Cardiac septum (tissue), 1 donor: ENCODE measurements around the gene KDM4C. TPM values are rescaled to one million over a fixed set of nuclear protein-coding genes. Genes with fewer than 3 reads are reported as not detected.

Experiments
- DNase-seq: peaks from one replicate; pipeline ENCODE4 v3.0.0-alpha.2; 2020; ENCODE audit warnings: low spot score
- intact Hi-C: fragments of 100-400 bp; cut with DNase I; formaldehyde crosslinking; loops from one replicate; pipeline ENCODE4 v1.14.0; 2022
- total RNA-seq: library from RNA; stranded (reverse); fragmentation: NEBNext Ultra II Directional; extraction: Animal tissue kit (Norgen Biotek cat#: 25700); gene quantifications from one replicate; pipeline ENCODE4 v1.2.1, GENCODE V29; 2021
- donor health status: DM: no; HTN: no; CAD: no.

The KDM4C gene
- total RNA-seq, 1 donor from 2014 or later: 16.8 TPM

DNA sequence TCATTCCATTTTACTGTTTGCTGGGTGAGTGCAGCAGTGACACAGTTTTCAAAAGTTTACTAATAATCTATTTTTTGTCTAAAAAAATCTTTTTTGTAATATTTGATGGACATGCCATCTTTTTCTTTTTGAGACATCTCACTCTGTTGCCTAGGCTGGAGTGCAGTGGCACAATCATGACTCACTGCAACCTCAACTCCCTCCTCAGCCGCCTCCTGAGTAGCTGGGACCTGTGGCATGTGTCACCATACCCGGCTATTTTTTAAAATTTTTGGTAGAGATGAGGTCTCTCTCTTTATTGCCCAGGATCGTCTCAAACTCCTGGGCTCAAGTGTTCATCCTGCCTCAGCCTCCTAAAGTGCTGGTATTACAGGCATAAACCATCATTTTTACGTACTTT, 86.0 kb downstream of the KDM4C start:
- intact Hi-C loops: no loop called here

DNA sequence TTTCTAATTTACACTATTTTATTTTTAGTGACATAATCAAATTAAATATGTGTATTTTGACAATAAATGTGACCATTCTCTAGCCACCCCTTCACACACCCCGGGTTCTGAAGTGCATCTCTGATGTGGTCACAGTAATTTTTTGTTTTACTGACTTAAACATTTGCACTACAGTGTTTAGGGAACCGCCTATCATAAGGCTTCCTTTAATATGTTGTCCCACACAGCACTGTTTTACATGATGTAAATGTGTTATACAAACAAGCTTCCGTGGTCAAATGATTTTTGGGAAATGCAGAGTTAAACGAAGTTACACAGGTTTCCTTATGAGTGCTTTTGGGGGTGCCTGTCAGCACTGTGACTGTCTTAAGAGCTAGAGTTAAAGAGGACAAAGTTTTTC, 86.5 kb downstream of the KDM4C start:
- intact Hi-C loops: no loop called here

More for the DNA sequence above, 86.0 kb downstream of the KDM4C start:
- DNase-seq: no peak

DNA sequence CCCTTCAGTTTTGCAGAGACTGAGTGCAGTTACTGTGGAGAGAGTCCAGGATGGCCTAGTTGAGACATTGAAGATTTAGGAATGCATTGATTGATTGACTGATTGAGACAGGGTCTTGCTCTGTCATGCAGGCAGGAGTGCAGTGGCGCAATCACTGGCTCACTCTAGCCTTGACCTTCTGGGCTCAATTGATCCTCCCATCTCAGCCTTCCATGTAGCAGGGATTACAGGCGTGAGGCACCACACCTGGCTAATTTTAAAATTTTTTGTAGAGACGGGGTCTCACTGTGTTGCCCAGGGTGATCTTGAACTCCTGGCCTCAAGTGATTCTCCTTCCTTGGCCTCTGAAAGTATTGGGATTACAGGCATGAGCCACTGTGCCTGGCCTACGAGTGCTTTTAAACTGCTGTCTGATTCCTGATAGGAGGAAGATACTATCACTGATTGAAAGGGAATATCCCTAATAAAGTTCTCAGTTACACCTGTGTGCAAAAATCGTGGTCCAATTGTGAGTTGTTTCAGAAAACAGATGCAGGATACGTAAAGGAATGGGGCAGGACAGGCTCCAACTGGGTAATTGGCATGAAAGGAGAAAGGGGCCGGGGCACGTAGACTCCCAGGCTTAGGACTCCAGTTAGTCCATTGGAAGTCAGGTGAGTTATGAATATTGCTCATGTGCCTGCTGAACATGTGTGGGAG, 87.5 kb downstream of the KDM4C start:
- intact Hi-C loops: no loop called here
- no peak for DNase-seq

More for the DNA sequence above, 86.5 kb downstream of the KDM4C start:
- DNase-seq: no peak

DNA sequence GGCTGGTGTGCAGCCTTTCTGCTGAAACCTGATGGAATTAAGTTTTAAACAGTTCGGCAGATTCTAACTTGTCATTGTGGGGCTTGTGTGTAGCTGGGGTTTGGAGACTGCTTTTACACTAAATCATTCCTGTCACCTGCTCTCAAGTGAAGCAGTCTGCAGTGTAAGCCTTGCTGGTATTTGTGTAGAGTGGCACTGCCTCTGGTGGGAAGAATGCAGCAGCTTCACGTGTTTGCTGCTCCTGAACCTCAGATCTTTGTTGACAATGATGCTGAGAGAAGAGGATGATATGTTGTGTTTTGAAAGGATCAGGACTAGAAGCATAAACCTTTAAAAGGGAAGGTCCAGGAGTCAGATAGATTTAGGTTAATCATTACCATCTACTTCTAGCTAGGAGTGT, 88.1 kb downstream of the KDM4C start:
- DNase-seq: no peak
- intact Hi-C loops: no loop called here

DNA sequence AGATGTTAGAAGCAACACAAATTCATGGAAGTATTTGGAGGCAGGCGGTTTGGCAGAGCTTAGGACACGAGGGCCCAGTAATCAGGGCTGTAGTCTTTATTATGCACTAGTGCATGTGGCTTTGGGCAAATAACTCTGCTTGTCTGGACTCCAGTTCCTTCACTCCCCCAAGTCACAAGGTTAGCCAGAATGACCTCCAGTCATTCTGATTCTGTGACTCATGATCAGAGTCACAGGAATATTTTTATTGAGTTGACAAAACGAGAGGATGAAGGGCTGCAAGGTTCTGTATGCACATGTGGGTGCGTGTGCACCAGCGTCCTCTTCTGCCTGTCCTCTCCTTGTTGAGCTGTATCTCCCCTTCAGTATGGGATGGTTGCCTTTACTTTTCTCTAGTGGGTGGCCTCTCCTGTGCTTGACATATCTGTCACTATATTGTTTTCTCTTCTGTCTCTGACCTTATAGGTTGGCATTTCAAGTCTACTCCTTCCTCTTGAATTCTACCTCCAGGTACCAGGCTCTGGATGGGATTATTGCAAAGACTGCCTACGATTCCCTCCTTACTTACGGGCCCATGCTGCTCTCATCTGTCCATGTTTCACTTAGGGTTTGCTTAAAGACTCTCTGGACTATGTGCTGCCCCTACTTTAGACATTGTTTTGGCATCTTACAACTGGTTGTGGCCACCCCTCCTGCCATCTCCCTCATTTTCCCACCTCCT, 94.6 kb downstream of the KDM4C start:
- DNase-seq: no peak
- intact Hi-C loops: no loop called here

DNA sequence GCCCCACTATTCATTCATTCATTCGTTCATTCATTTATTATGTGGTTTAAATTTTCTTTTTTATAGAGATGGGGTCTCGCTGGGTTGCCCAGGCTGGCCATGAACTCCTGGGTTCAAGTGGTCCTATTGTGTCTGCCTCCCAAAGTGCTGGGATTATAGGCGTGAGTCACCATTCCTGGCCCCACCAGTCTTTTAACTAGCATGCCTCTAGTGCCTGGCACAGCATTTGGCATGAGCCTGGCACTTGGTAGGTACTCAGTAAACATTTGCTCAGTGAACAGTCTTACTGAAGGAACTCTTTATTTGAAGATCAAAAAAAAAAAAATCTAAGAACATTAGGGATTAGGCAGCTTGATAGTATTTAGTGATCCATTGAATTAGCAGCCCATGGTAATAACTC, 98.1 kb downstream of the KDM4C start:
- no peak for DNase-seq
- intact Hi-C loops: no loop called here

DNA sequence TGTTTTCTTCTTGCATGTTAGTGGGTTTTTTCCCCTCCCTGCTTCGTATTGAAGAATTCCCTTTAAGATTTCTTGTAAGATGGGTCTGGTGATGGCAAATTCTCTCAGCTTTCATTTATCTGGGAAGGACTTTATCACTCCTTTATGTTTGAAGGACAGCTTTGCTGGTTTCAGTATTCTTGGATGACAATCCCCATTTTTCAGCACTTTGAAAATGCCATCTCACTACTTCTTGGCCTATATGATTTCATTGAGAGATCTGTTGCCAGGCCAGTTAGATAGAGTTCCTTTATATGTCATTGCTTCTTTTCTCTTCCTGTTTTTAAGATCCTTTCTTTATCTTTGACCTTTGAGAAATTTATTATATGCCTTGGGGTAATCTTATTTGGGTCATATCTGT, 106.3 kb downstream of the KDM4C start:
- intact Hi-C loops: no loop called here
- DNase-seq: no peak

DNA sequence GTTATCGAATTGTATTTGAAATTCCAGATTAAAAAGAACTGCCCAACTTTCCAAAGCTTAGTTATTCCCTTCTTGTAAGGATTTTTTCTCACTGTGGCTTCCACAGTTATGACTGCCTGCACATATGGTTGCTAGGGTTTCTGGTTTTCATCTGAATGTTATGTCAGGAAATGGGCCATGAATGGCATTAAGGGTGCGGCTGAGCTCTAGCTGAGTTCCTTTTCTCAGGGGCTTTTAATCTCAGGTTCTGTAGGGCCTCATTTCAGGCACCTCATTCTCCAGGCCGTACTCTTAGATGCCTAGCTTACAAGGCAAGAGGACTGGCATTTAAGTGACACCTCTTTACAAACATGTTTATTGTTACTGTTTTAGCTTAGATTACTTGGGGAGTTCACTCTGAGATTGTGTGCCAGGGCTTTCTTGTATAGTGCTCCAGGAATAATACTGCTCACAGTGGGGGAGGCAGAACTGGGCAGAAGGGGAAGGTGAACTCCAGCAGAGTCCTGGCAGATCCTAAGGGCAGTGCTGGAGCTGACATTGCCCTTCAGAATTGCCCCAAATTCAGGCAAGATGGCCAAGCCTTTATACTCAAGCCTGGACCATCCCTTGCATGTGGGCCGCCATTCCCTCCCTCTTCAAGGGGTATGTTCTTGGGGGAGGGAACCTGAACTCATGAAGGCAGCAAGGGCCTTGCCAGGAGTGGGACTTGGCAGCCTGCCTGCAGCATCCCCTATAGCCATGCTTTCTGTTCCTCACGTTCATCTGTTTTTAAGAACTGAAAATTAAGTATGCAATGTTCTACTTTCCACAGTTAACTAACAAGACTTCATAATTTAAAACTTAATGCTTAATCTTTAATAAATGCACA, 111.5 kb downstream of the KDM4C start:
- intact Hi-C loops: no loop called here
- DNase-seq: no peak

DNA sequence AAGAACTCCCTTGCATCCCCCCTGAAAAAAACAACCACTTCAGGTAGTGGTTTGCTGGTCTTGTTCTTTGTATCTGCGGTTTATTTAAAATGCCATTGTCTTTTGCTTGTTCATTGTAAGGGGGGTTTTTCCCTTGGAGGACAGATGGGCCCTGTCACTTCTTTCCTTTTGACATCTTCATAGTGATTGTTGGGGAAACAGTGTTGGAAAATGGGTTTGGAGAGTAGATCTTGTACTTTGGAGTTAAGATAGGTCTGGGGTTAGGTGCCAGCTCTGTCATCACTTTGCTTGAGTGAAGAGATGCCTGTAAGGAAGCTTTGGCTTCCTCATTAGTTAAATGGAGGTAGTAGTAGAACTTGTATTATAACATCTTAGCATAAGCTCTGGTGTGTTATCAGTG, 112.4 kb downstream of the KDM4C start:
- intact Hi-C loops: no loop called here
- no peak for DNase-seq

DNA sequence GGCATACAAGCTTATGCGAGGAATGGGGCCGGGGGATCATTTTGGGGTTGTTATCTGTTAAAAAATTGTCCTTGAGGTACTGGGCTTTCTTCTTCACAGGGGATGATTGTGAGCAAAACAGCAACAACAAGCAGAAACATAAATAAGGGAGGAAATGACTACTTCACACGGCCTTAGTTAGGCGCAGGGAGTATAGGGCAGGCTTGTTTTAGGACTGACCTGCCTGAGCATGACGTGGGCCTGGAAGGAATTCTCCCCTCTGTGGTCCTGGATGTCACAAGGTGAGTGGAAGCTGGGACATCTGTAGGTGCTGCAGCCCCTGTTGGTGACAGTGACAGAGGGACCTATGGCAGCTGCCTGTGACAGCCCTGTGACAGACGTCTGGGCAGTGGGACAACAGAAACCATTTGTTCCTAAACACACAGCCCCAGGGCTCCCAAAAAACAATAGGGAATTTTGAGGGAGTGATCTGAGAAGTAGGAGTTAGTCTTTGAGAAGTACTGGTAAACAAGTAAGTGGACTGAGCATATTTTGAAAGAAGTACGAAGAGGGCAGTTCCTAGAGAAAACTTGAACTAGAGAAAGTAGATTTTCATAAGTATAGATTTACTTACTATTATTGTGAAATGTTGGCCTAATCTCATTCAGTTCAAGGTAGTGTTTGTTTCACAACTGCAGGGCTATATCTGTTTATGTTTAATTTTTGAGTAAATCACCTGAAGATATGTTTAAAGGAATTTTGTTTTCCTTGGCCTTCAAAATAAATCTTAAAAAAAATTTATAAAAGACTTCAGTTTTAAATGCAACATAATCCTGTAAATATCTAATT, 113.1 kb downstream of the KDM4C start:
- DNase-seq: no peak
- intact Hi-C loops: no loop called here

DNA sequence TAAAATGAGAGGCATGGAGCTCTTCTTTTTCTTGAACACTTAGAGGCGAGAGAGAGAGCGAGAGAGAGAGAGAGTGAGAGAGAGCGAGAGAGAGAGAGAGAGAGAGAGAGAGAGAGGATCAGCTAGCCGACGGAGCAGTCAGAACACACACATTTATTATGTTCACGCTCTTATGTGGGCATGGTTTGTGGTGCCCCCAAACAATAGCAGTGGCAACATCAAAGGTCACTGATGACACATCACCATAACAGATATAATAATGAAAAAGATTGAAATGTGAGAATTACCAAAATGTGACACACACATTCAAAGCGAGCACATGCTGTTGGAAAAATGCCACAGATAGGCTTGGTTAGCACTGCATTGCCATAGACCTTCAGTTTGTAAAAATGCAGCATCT, 116.1 kb downstream of the KDM4C start:
- intact Hi-C loops: no loop called here
- no peak for DNase-seq

DNA sequence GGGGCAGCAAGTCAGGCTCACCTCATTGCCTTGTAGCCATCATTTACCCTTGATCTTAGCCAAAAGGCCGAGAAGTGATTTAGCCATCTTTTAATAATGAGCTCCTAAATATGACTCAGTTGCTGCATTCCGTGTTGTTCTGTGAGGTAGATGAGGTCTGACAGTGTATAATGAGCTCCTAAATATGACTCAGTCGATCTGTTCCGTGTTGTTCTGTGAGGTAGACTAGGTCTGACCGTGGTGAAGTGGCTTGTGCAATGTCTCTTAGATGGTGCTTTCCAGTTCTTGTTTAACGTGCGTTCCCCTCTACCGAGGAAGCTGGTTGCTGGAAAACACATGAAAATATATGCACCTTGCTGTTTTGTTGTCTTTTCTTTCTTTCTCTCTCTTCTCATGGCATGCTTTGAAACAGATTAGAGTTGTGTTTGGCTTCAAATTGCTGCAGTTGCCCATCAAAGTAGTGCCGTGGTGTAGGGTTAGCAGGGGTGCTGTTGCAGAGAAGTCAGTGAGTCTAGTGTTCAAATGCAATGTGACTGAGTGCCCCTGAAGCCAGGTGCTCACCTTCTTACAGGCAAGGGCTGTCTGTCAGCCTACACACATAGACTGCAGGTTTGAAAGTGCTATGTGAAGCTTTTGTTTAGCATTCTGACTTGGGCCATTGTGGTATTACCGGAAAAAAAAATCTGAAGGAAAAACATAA, 118.6 kb downstream of the KDM4C start:
- intact Hi-C loops: no loop called here
- no peak for DNase-seq

DNA sequence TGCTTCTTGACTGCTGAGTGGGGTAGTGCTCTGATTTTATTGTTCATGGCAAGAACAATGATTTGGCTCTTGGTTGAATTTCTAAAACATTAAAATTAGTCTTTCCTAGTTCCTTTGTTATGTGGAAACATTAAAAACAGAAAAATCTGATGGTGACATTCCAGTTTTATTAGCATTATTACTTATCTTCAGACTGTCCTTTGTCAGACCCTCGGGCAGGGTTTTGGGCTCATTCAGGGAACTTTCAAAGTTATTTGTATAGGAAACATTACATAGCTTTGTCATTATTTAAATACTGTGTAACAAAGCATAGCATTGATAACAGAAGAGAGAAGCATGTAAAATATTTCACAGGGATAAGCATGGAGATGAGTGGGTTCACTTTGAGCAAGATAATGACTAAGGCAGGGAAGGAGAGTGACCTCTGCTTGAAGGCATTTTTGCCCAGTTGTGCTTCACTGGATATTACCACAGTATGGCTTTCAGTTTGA, 119.9 kb downstream of the KDM4C start:
- intact Hi-C loops: no loop called here
- no peak for DNase-seq

DNA sequence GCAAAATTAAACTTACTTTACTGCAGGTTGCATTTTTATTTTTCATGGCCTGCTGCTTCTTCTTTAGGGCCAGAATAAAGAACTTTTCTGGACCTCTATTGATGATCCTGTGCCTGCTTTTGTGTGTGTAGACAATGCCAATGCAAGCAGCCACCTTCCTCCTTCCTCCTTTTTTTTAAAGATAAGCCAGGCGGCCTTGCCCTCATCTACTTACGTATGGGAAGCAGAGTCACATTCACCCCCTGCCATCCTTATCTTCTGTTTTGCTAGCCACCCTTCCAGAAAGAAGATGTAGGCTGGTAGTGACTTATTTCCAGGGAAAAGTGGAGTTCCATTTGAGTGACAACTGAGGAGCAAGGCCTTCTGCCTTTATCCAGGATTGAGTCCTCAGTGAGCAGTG, 122.9 kb downstream of the KDM4C start:
- intact Hi-C loops: no loop called here
- no peak for DNase-seq

DNA sequence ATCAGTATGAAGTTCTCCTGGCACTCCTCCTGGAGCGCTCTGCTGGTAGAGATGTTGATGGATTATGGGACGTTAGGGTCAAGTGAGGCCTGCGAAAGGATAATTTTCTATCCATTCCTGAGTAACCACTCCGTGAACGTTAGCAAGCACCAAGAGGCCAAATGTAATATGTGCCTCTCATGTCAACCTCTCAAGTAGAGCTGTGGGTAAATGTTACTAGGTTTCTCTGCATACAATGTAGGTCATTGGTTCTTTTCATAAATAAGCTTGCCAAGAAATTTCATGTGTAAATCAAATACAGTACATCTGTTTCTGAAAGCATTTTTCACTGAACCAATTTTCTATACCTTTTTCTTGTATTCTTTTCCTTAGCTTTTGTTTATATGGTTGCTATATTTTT, 126.3 kb downstream of the KDM4C start:
- DNase-seq: no peak
- intact Hi-C loops: no loop called here

DNA sequence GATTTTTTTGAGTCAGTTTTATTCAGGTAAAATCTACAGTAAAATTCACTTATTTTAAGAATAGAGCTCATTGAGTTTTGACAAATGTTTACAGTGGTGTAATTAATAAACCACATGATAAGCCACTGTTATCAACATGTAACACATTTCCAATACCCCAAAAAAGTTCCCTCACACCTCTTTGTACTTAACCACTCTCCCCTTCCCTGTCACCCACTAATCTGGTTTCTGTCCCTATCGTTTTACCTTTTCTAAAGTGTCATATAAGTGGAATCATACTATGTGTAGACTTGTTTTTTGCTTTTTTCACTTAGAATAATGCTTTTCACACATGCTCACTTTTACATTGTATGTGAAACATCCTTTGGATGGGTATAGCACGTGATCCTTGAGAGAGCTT, 127.2 kb downstream of the KDM4C start:
- intact Hi-C loops: no loop called here
- DNase-seq: no peak

DNA sequence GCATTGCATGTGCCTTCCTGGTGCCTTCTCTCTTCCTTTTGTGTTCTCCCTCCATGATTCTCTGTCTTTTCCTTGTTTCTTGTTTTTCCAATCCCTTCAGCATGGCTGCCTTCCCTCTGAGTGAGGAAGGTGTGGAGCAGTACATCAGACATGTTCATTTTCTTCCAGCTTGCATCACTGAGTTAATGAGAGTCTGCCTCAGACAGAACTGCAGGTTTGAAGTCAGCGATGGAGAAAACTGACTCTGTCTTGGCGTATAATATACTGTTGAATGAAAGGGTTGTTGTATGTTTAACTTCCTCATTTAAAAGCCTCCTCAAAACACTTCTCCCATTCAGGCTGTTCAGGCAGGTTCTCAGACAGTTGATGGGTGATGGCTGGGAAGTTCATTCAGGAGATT, 129.3 kb downstream of the KDM4C start:
- intact Hi-C loops: no loop called here
- DNase-seq: no peak

DNA sequence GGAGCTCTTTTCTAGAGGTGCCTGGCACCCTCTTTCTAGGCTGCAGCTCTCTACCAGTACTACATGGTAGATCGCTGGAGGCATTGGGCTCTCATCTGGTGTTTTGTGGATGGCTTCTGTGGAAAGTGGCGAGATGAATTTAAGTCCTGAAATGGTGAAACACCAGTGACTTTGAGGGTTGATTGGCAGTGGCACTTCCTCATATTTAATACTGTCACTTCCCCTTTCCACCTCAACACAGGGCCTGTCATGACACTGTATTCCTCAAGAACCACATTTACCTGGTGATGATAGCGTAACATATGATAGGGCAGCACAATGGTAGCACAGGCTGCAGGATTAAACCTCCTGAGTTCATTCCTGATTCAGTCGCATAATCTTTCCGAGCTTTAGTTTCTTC, 132.1 kb downstream of the KDM4C start:
- intact Hi-C loops: no loop called here

More for the DNA sequence above, 132.1 kb downstream of the KDM4C start:
- DNase-seq: no peak
